Uterus (tissue), 2 donors: ENCODE data around the gene PYROXD2.

Source experiments
- CTCF ChIP-seq, 4 experiments: fragments of 200-600 bp in 2 of 4; fragments of 450-650 bp in 2 of 4; sonication (generic) in 2 of 4; IDR thresholded peaks; one replicate each; pipeline ENCODE4 v1.5.1; 2016 to 2019; ENCODE audit warnings: antibody characterized with exemption in 4 of 4, mild to moderate bottlenecking in 2 of 4, moderate library complexity in 1 of 4
- POLR2A ChIP-seq, 2 donors: fragments of 450-650 bp; IDR thresholded peaks; one replicate each; pipeline ENCODE4 v1.6.1; 2016; ENCODE audit warnings: antibody characterized with exemption in 2 of 2, mild to moderate bottlenecking in 1 of 2, moderate library complexity in 1 of 2

GRCh38 chr10:98394851-98395440 is 20.0 kb downstream of the PYROXD2 start:
- TF ChIP-seq CTCF (IDR thresholded peaks at IDR 0.05): no peak
- TF ChIP-seq POLR2A (IDR thresholded peaks at IDR 0.05): no peak
